DOHH2 (cell line): Measurements from ENCODE around the gene MYCL.

Source experiments
- H3F3A ChIP-seq: fragments of 200-600 bp; sonication (generic), shearing (Covaris generic); 2 replicates; pipeline ENCODE4 v1.6.0; 2016; ENCODE audit warnings: antibody characterized with exemption, mild to moderate bottlenecking; ENCODE audit not compliant: control insufficient read depth, insufficient read depth
- H3K27ac ChIP-seq: fragments of 200-600 bp; sonication (generic); 2 replicates; pipeline ENCODE4 v1.5.1; 2014; ENCODE audit warnings: low read depth, mild to moderate bottlenecking, low read length, moderate library complexity
- H3K27me3 ChIP-seq: fragments of 200-600 bp; sonication (generic); 2 replicates; pipeline ENCODE4 v1.6.1; 2014; ENCODE audit warnings: mild to moderate bottlenecking, low read length, mixed read lengths; ENCODE audit not compliant: control insufficient read depth
- H3K36me3 ChIP-seq: fragments of 200-600 bp; sonication (generic); 2 replicates; pipeline ENCODE4 v1.6.1; 2014; ENCODE audit warnings: mild to moderate bottlenecking, low read length, moderate library complexity, mixed read lengths; ENCODE audit not compliant: control insufficient read depth
- H3K4me1 ChIP-seq: fragments of 200-600 bp; sonication (generic); 2 replicates; pipeline ENCODE4 v1.6.1; 2014; ENCODE audit warnings: mild to moderate bottlenecking, low read length, mixed read lengths; ENCODE audit not compliant: control insufficient read depth
- H3K4me2 ChIP-seq: fragments of 200-600 bp; sonication (generic); 2 replicates; pipeline ENCODE4 v1.6.0; 2014; ENCODE audit warnings: mild to moderate bottlenecking, low read length, moderate library complexity
- H3K4me3 ChIP-seq: fragments of 200-600 bp; sonication (generic); 2 replicates; pipeline ENCODE4 v1.5.1; 2014; ENCODE audit warnings: mild to moderate bottlenecking, low read length, mixed read lengths
- H3K79me2 ChIP-seq: fragments of 200-600 bp; sonication (generic); 2 replicates; pipeline ENCODE4 v1.6.1; 2014; ENCODE audit warnings: mild to moderate bottlenecking, low read length, mixed read lengths; ENCODE audit not compliant: control insufficient read depth
- H3K9me2 ChIP-seq: fragments of 200-600 bp; sonication (generic); replicated peaks from 2 replicates; pipeline ENCODE4 v1.6.1; 2014; ENCODE audit warnings: mild to moderate bottlenecking, low read length, mixed read lengths; ENCODE audit not compliant: control insufficient read depth
- H3K9me3 ChIP-seq: fragments of 200-600 bp; sonication (generic); 2 replicates; pipeline ENCODE4 v1.6.1; 2014; ENCODE audit warnings: antibody characterized with exemption, low read length, mixed read lengths; ENCODE audit not compliant: control insufficient read depth, insufficient read depth
- H4K20me1 ChIP-seq: fragments of 200-600 bp; sonication (generic); 2 replicates; pipeline ENCODE4 v1.6.0; 2014; ENCODE audit warnings: low read depth, mild to moderate bottlenecking, antibody characterized with exemption, low read length, moderate library complexity; ENCODE audit not compliant: control insufficient read depth, insufficient read depth
- EZH2phosphoT487 ChIP-seq: fragments of 200-600 bp; sonication (generic); IDR thresholded peaks from 2 replicates; pipeline ENCODE4 v1.6.1; 2017; ENCODE audit warnings: borderline replicate concordance, mild to moderate bottlenecking, antibody characterized with exemption, low read length, moderate library complexity, mixed read lengths
- TF ChIP-seq, protein P1 (sequence below): fragments of 200-600 bp; sonication (generic); IDR thresholded peaks from one replicate; pipeline ENCODE4 v1.5.1; 2014; ENCODE audit warnings: antibody characterized with exemption, mild to moderate bottlenecking, low read depth, low read length; ENCODE audit not compliant: poor library complexity, severe bottlenecking

Gene MYCL

DNA sequence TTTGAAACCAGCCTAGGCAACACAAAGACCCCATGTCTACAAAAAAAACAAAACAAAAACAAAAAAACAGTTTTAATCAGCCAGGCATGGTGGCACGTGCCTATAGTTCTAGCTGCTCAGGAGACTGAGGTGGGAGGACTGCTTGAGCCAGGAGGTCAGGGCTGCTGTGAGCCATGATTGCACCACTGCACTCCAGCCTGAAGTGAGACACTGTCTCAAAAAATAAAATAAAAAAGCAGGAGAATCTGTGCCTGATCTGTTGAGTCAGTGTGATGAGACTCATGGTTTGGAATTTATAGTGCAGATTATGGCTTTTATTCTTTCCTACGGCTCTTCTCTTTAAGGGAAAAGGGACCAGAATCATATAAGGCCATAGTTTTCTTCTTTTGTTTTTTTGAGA, 35.0 kb downstream of the MYCL start:
- peaks cover 22% of the 10 kb centered on the region for H3K36me3 ChIP-seq
- H3K27ac ChIP-seq = no peak overlapping the region
- no peaks in the 10 kb centered on the region for H3K9me2 ChIP-seq
- no peak overlapping the region for H3K4me2 ChIP-seq
- H3K27me3 ChIP-seq = no peaks in the 10 kb centered on the region
- TF ChIP-seq, protein P1, sequence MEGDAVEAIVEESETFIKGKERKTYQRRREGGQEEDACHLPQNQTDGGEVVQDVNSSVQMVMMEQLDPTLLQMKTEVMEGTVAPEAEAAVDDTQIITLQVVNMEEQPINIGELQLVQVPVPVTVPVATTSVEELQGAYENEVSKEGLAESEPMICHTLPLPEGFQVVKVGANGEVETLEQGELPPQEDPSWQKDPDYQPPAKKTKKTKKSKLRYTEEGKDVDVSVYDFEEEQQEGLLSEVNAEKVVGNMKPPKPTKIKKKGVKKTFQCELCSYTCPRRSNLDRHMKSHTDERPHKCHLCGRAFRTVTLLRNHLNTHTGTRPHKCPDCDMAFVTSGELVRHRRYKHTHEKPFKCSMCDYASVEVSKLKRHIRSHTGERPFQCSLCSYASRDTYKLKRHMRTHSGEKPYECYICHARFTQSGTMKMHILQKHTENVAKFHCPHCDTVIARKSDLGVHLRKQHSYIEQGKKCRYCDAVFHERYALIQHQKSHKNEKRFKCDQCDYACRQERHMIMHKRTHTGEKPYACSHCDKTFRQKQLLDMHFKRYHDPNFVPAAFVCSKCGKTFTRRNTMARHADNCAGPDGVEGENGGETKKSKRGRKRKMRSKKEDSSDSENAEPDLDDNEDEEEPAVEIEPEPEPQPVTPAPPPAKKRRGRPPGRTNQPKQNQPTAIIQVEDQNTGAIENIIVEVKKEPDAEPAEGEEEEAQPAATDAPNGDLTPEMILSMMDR = no peak
- TF ChIP-seq EZH2phosphoT487 = no peak
- H4K20me1 ChIP-seq = no peaks in the 10 kb centered on the region
- peaks cover 91% of the 10 kb centered on the region for H3K79me2 ChIP-seq
- no peaks in the 10 kb centered on the region for H3K9me3 ChIP-seq
- H3K4me3 ChIP-seq = no peak overlapping the region
- no peaks in the 10 kb centered on the region for H3K4me1 ChIP-seq
- no peaks in the 10 kb centered on the region for H3F3A ChIP-seq

DNA sequence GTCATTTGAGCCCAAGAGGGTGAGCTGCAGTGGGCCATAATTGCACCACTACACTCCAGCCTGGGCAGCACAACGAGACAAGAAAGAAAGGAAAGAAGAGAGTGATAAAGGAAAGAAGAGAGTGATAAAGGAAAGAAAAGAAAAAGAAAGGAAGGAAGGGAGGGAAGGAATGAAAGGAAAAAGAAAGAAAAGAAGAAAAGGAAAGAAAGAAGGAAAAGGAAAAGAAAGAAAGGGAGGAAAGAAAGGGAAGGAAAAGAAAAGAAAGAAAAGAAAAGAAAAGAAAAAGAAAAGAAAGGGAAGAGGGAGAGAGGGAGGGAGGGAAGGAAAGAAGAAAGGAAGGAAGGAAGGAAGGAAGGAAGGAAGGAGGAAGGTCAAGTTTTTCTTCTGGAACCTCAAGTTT, 36.0 kb downstream of the MYCL start:
- no peaks in the 10 kb centered on the region for H3K9me3 ChIP-seq
- no peak overlapping the region for H3K4me2 ChIP-seq
- TF ChIP-seq, protein P1 = no peak
- no peak for TF ChIP-seq EZH2phosphoT487
- peaks cover 90% of the 10 kb centered on the region for H3K79me2 ChIP-seq
- no peak overlapping the region for H3K27ac ChIP-seq
- H3K36me3 ChIP-seq = peaks cover 22% of the 10 kb centered on the region
- no peaks in the 10 kb centered on the region for H3K4me1 ChIP-seq
- no peaks in the 10 kb centered on the region for H4K20me1 ChIP-seq
- no peaks in the 10 kb centered on the region for H3K9me2 ChIP-seq
- no peak overlapping the region for H3K4me3 ChIP-seq
- no peaks in the 10 kb centered on the region for H3K27me3 ChIP-seq
- no peaks in the 10 kb centered on the region for H3F3A ChIP-seq

- H3F3A ChIP-seq = no peaks in the 10 kb centered on the region
- no peak overlapping the region for H3K4me3 ChIP-seq
- peaks cover 19% of the 10 kb centered on the region for H3K36me3 ChIP-seq
- H3K27ac ChIP-seq = no peak overlapping the region
- H3K9me2 ChIP-seq = no peaks in the 10 kb centered on the region
- no peak for TF ChIP-seq EZH2phosphoT487
- TF ChIP-seq, protein P1 = no peak
- H3K4me1 ChIP-seq = no peaks in the 10 kb centered on the region
- no peak overlapping the region for H3K4me2 ChIP-seq
- peaks cover 3% of the 10 kb centered on the region; the same call in 1 of the 2 replicates for H4K20me1 ChIP-seq
- no peaks in the 10 kb centered on the region for H3K27me3 ChIP-seq
- peaks cover 94% of the 10 kb centered on the region for H3K79me2 ChIP-seq
- no peaks in the 10 kb centered on the region for H3K9me3 ChIP-seq
Measured at GRCh38 chr1:39863177-39863576, 38.5 kb downstream of the MYCL start.
